Prostate gland (tissue), 2 donors: ENCODE data around the gene CCDC148. TPM values are rescaled to one million over a fixed set of nuclear protein-coding genes. Genes with fewer than 3 reads are reported as not detected.

Source experiments
- DNase-seq: peaks from one replicate; pipeline ENCODE4 v3.0.0-alpha.2; 2019; ENCODE audit warnings: low spot score
- H3K27ac ChIP-seq, 2 donors: fragments of 200-600 bp; sonication (generic); 2 replicates each; pipeline ENCODE4 v1.5.1; 2017 to 2019
- H3K27me3 ChIP-seq: fragments of 200-600 bp; sonication (generic); replicated peaks from 2 replicates; pipeline ENCODE4 v1.5.1; 2019; ENCODE audit not compliant: insufficient read depth
- H3K36me3 ChIP-seq, 2 donors: fragments of 200-600 bp; sonication (generic); 1 replicate in 1 of 2; 2 replicates in 1 of 2; pipeline versions ENCODE4 v1.5.1 to v1.8.1; 2017 to 2019
- H3K4me1 ChIP-seq: fragments of 200-600 bp; sonication (generic); replicated peaks from 2 replicates; pipeline ENCODE4 v1.5.1; 2019
- H3K4me3 ChIP-seq, 2 donors: fragments of 200-600 bp; sonication (generic); 2 replicates each; pipeline ENCODE4 v1.5.1; 2017 to 2019
- H3K9me3 ChIP-seq: fragments of 200-600 bp; sonication (generic); 2 replicates; pipeline ENCODE4 v1.5.1; 2017
- CTCF ChIP-seq, 4 experiments: fragments of 200-600 bp in 2 of 4; fragments of 450-650 bp in 2 of 4; sonication (generic) in 2 of 4; IDR thresholded peaks; 1 replicate in 3 of 4; 2 replicates in 1 of 4; pipeline ENCODE4 v1.5.1; 2016 to 2019; ENCODE audit warnings: antibody characterized with exemption in 4 of 4, mild to moderate bottlenecking in 2 of 4, moderate library complexity in 2 of 4
- POLR2A ChIP-seq: fragments of 450-650 bp; IDR thresholded peaks from one replicate; pipeline ENCODE4 v1.6.1; 2016; ENCODE audit warnings: antibody characterized with exemption, mild to moderate bottlenecking
- POLR2AphosphoS5 ChIP-seq: sonication (generic); formaldehyde crosslinking; IDR thresholded peaks from one replicate; pipeline ENCODE4 v1.6.1; 2017; ENCODE audit warnings: antibody characterized with exemption
- WGBS: methylation state at CpG from one replicate; pipeline ENCODE4 v1.1.5; 2018; 5-methylcytosine and 5-hydroxymethylcytosine counted together
- intact Hi-C: fragments of 100-400 bp; cut with DNase I; formaldehyde crosslinking; loops from one replicate; pipeline ENCODE4 v1.14.2; 2022
- small RNA-seq, 2 donors: library from RNA; depleted of rRNA; stranded (forward); fragments of <200 nt; gene quantifications; one replicate each; pipeline ENCODE3, GENCODE V24; 2016
- total RNA-seq, 2 donors: library from RNA; depleted of rRNA; stranded (reverse); fragments of >200 nt; gene quantifications; one replicate each; pipeline ENCODE4 v1.1.0, GENCODE V29; 2016

The CCDC148 gene
- total RNA-seq, 2 donors from 2014 or later, result 1.5 to 1.6 TPM

DNA sequence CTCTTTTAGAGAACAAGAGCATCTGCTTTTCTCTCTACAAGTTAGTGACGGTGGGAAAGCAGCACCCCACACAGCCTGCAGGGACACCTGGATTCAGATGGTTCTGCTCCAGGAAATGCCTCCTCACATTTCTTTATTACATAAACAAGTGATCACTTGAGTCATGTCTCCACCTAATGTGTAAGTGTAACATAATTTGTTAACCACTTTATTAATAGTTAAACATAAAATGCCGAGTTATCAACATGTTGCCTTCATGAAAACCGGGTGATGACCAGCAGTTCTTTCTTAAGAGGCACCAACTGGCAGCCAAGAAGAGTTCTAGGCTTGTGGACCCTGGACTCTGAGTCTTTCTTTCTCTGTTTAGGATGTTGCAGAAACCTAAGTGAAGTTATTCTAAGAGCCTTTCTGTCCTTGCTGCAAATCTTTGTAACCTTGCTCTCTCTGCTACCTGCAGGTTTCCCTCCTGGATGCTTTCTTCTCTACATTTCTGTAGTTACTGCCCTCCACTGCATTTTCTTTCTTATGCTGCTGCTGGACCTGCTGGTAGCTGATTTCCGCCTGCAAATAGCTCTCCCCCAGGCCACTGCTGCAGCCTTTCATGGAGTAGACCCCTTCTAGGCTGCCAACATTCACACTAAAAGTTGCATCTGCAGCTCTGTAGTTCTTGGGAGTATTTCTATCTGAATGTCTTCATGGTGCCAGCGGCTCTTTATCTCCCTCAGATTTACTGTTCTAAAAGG is 330.6 kb downstream of the CCDC148 start:
- TF ChIP-seq CTCF (IDR thresholded peaks at IDR 0.05) (no peak), POLR2A (no peak), POLR2AphosphoS5 (no peak)
- Histone ChIP-seq H3K4me3 (no peak overlapping the region), H3K27me3 (no peaks in the 10 kb centered on the region), H3K36me3 (no peaks in the 10 kb centered on the region), H3K9me3 (no peaks in the 10 kb centered on the region), H3K27ac (no peak overlapping the region), H3K4me1 (no peaks in the 10 kb centered on the region)
- 71% methylated on average over 5 of the region's 5 CpGs for WGBS
- intact Hi-C loops, result no loop called here
- DNase-seq, result no peak

DNA sequence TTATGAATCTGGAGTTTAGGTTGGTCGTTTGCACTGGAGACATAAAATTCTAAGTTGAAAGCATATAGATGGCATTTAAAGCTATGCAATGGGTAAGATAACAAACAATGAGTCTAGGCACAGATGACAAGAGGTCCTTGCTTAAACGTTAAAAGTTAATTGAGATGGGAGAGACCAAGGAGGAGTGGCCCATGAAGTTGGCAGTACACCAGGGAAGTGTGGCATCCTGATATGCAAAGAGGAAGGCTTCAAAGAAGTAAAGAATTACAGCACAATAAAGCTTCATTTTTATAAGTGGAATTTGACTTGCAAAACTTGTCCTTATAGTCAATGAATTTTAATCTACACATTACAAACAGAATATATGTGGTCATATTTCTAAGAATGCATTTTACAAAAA is 331.7 kb downstream of the CCDC148 start:
- H3K4me3 ChIP-seq, result no peak overlapping the region
- no peak overlapping the region for H3K27ac ChIP-seq
- no peak for DNase-seq
- WGBS, result 47% methylated on average over 2 of the region's 2 CpGs
- H3K9me3 ChIP-seq, result no peaks in the 10 kb centered on the region
- intact Hi-C loops, result no loop called here
- H3K4me1 ChIP-seq, result no peaks in the 10 kb centered on the region
- H3K36me3 ChIP-seq, result no peaks in the 10 kb centered on the region
- H3K27me3 ChIP-seq, result no peaks in the 10 kb centered on the region
- TF ChIP-seq CTCF (IDR thresholded peaks at IDR 0.05) (no peak), POLR2A (no peak), POLR2AphosphoS5 (no peak)

Small RNAs within 50 kb of the gene (small RNA-seq; reads per million reads assigned to genes)
- 0 reads per million in 2 donors for gene RN7SL393P

Other genes starting within 250 kb of the CCDC148 start
- 10 to 100 TPM; 49.0 to 57.9 TPM for gene PKP4, start 199 bp upstream of the CCDC148 start, total RNA-seq